Measurements from ENCODE around the gene GHRH. TPM values are rescaled to one million over a fixed set of nuclear protein-coding genes. Genes with fewer than 3 reads are reported as not detected.

Gene GHRH
- total RNA-seq, 1 donor from 2014 or later, result not detected

- H3K36me3 ChIP-seq, result no peaks in the 10 kb centered on the region
- no peak overlapping the region for H3K4me3 ChIP-seq
- no peaks in the 10 kb centered on the region for H3K27me3 ChIP-seq (ENCODE audit: low read depth)
- no peak for DNase-seq
- no peaks in the 10 kb centered on the region for H3K9me3 ChIP-seq
- no peak for TF ChIP-seq CTCF (IDR thresholded peaks at IDR 0.05)
- intact Hi-C loops (cut with DNase I), result loop anchor here (10.0 kb wide), 1 partner anchor 118 kb away; no protein-coding TSS in a partner anchor
- peaks cover 7% of the 10 kb centered on the region for H3K4me1 ChIP-seq
- no peak overlapping the region for H3K27ac ChIP-seq
- ATAC-seq, result no peak
Observed at GRCh38 chr20:37266940-37267666, 5.5 kb upstream of the GHRH start.

- H3K4me3 ChIP-seq, result no peak overlapping the region
- no peak for DNase-seq
- ATAC-seq, result peak; percentile 34 to 48
- no peaks in the 10 kb centered on the region for H3K9me3 ChIP-seq
- intact Hi-C loops (cut with DNase I), result loop anchor here (10.0 kb wide), 1 partner anchor 120 kb away; no protein-coding TSS in a partner anchor
- TF ChIP-seq CTCF (IDR thresholded peaks at IDR 0.05), result no peak
- peaks cover 6% of the 10 kb centered on the region for H3K27me3 ChIP-seq (ENCODE audit: low read depth)
- H3K27ac ChIP-seq, result no peak overlapping the region
- H3K4me1 ChIP-seq, result no peaks in the 10 kb centered on the region
- no peaks in the 10 kb centered on the region for H3K36me3 ChIP-seq
Observed at GRCh38 chr20:37265152-37265551, 3.5 kb upstream of the GHRH start.

GRCh38 chr20:37263686-37264085, 2.1 kb upstream of the GHRH start:
- no peak for DNase-seq
- no peak for ATAC-seq
- Histone ChIP-seq H3K36me3 (no peaks in the 10 kb centered on the region), H3K4me3 (no peak overlapping the region), H3K27me3 (ENCODE audit: low read depth) (peaks cover 6% of the 10 kb centered on the region), H3K4me1 (no peaks in the 10 kb centered on the region), H3K27ac (no peak overlapping the region), H3K9me3 (no peaks in the 10 kb centered on the region)
- intact Hi-C loops (cut with DNase I), result loop anchor here (10.0 kb wide), 1 partner anchor 121 kb away; no protein-coding TSS in a partner anchor
- no peak for TF ChIP-seq CTCF (IDR thresholded peaks at IDR 0.05)

GRCh38 chr20:37262505-37262904, 891 bp upstream of the GHRH start:
- Histone ChIP-seq H3K27ac (no peak overlapping the region), H3K9me3 (no peaks in the 10 kb centered on the region), H3K27me3 (ENCODE audit: low read depth) (peaks cover 6% of the 10 kb centered on the region), H3K4me3 (no peak overlapping the region), H3K36me3 (no peaks in the 10 kb centered on the region), H3K4me1 (no peaks in the 10 kb centered on the region)
- TF ChIP-seq CTCF (IDR thresholded peaks at IDR 0.05), result no peak
- DNase-seq (no peak), ATAC-seq (no peak)
- intact Hi-C loops (cut with DNase I), result loop anchor here (10.0 kb wide), 1 partner anchor 122 kb away; no protein-coding TSS in a partner anchor

- no peaks in the 10 kb centered on the region for H3K36me3 ChIP-seq
- no peak for DNase-seq
- intact Hi-C loops (cut with DNase I), result loop anchor here (10.0 kb wide), 1 partner anchor 124 kb away; no protein-coding TSS in a partner anchor
Observed at GRCh38 chr20:37260923-37261322, 691 bp downstream of the GHRH start.

More at GRCh38 chr20:37260923-37261322, 691 bp downstream of the GHRH start:
- Histone ChIP-seq H3K4me1 (no peaks in the 10 kb centered on the region), H3K27me3 (ENCODE audit: low read depth) (peaks cover 6% of the 10 kb centered on the region), H3K27ac (no peak overlapping the region), H3K4me3 (no peak overlapping the region), H3K9me3 (no peaks in the 10 kb centered on the region)
- TF ChIP-seq CTCF (IDR thresholded peaks at IDR 0.05), result no peak
- no peak for ATAC-seq
